H1 (cell line): ENCODE data around the gene B4GALT5. TPM values are rescaled to one million over a fixed set of nuclear protein-coding genes. Genes with fewer than 3 reads are reported as not detected.

Source experiments
- CTCF ChIA-PET: fragments of 300-600 bp; sonication (Branson Sonifier 250); formaldehyde crosslinking; loops from one replicate; lab custom pipeline; 2021; ENCODE audit not compliant: partially characterized antibody; lab: Charles Lee
- POLR2A ChIA-PET: fragments of 300-600 bp; sonication (Branson Sonifier 250); formaldehyde crosslinking; loops from one replicate; lab custom pipeline; 2021; ENCODE audit warnings: inconsistent platforms; ENCODE audit not compliant: partially characterized antibody; lab: Charles Lee
- DNase-seq, 2 experiments: peaks; one replicate each; pipeline versions ENCODE4 v3.0.0 to v3.0.0-alpha.2; 2010 to 2022; ENCODE audit warnings: low spot score in 2 of 2, low read depth in 1 of 2, mixed read lengths in 1 of 2
- FAIRE-seq: peaks from 2 replicates; lab custom pipeline; 2011; peaks lifted over from hg19 to GRCh38; lab: Jason Lieb, UNC
- H2AFZ ChIP-seq: 2 replicates; pipeline ENCODE4 v1.8.1; 2012; ENCODE audit warnings: low read length, inconsistent platforms
- H2AK5ac ChIP-seq: 2 replicates; pipeline ENCODE4 v1.6.1; 2013; ENCODE audit warnings: low read depth, low read length
- H2BK120ac ChIP-seq: replicated peaks from 2 replicates; pipeline ENCODE3; 2013; ENCODE audit warnings: low read depth, low read length, inconsistent platforms
- H2BK12ac ChIP-seq: 2 replicates; pipeline ENCODE4 v1.6.1; 2013; ENCODE audit warnings: low read depth, low read length
- H2BK15ac ChIP-seq: 2 replicates; pipeline ENCODE4 v1.6.1; 2013; ENCODE audit warnings: low read length
- H2BK20ac ChIP-seq: 2 replicates; pipeline ENCODE4 v1.6.1; 2013; ENCODE audit warnings: low read length
- H2BK5ac ChIP-seq: 2 replicates; pipeline ENCODE4 v1.6.1; 2013; ENCODE audit warnings: low read depth, low read length
- H3K14ac ChIP-seq: 2 replicates; pipeline ENCODE4 v1.6.1; 2013; ENCODE audit warnings: inconsistent platforms; ENCODE audit not compliant: insufficient read length
- H3K18ac ChIP-seq: 2 replicates; pipeline ENCODE4 v1.6.1; 2013; ENCODE audit warnings: low read length; ENCODE audit errors: extremely low read depth
- H3K23ac ChIP-seq: 2 replicates; pipeline ENCODE4 v1.6.1; 2013; ENCODE audit warnings: inconsistent platforms; ENCODE audit not compliant: insufficient read length
- H3K23me2 ChIP-seq: 2 replicates; pipeline ENCODE4 v1.6.1; 2013; ENCODE audit warnings: low read depth, low read length
- H3K27ac ChIP-seq: 2 replicates; pipeline ENCODE4 v1.6.1; 2011; ENCODE audit warnings: low read depth, low read length, inconsistent platforms
- H3K27me3 ChIP-seq, 4 experiments: replicated peaks in 1 of 4; 1 replicate in 1 of 4; 2 replicates in 3 of 4; pipeline versions ENCODE4 v1.6.1 to v1.8.1; 2011 to 2013; ENCODE audit warnings: low read length in 3 of 4, mild to moderate bottlenecking in 3 of 4, inconsistent platforms in 2 of 4, mixed read lengths in 2 of 4, moderate library complexity in 1 of 4; ENCODE audit not compliant: control insufficient read depth in 3 of 4, insufficient read depth in 3 of 4; ENCODE audit errors: extremely low read depth in 1 of 4
- H3K36me3 ChIP-seq, 4 experiments: 2 replicates each; pipeline versions ENCODE4 v1.6.1 to v1.8.1; 2011 to 2013; ENCODE audit warnings: mild to moderate bottlenecking in 4 of 4, low read length in 3 of 4, moderate library complexity in 2 of 4, control low read depth in 1 of 4, inconsistent platforms in 1 of 4; ENCODE audit not compliant: insufficient read depth in 4 of 4, control insufficient read depth in 2 of 4
- H3K4ac ChIP-seq: replicated peaks from 2 replicates; pipeline ENCODE3; 2013; ENCODE audit warnings: low read length, low read depth, mixed read lengths, inconsistent platforms; ENCODE audit not compliant: insufficient read length
- H3K4me1 ChIP-seq, 4 experiments: replicated peaks in 1 of 4; 1 replicate in 1 of 4; 2 replicates in 3 of 4; pipeline versions ENCODE4 v1.6.1 to v1.8.1; 2011 to 2013; ENCODE audit warnings: low read length in 3 of 4, inconsistent platforms in 2 of 4, mixed read lengths in 1 of 4; ENCODE audit not compliant: insufficient read depth in 4 of 4, control insufficient read depth in 3 of 4
- H3K4me2 ChIP-seq, 2 experiments: 2 replicates each; pipeline versions ENCODE4 v1.6.1 to v1.8.1; 2011 to 2013; ENCODE audit warnings: low read depth in 2 of 2, low read length in 2 of 2, control low read depth in 1 of 2, inconsistent platforms in 1 of 2, mild to moderate bottlenecking in 1 of 2; ENCODE audit not compliant: insufficient read depth in 1 of 2
- H3K4me3 ChIP-seq, 4 experiments: fragments of 200-600, 300-600 bp in 1 of 4; sonication (generic), shearing (Covaris generic), sonication (Bioruptor Twin) in 1 of 4; 2 replicates each; pipeline versions ENCODE4 v1.5.1 to v1.8.1; 2011 to 2016; ENCODE audit warnings: low read length in 4 of 4, low read depth in 3 of 4, control low read depth in 2 of 4, inconsistent platforms in 2 of 4, mild to moderate bottlenecking in 2 of 4, mixed read lengths in 1 of 4, moderate library complexity in 1 of 4; ENCODE audit not compliant: insufficient read depth in 2 of 4; ENCODE audit errors: extremely low read depth in 1 of 4
- H3K56ac ChIP-seq: replicated peaks from 2 replicates; pipeline ENCODE3; 2013; ENCODE audit warnings: low read depth, mild to moderate bottlenecking, mixed read lengths, low read length, inconsistent platforms; ENCODE audit not compliant: insufficient read length
- H3K79me1 ChIP-seq: 2 replicates; pipeline ENCODE4 v1.6.1; 2013; ENCODE audit warnings: low read depth, low read length, control low read depth
- H3K79me2 ChIP-seq, 2 experiments: 2 replicates each; pipeline versions ENCODE4 v1.6.1 to v1.8.1; 2012 to 2013; ENCODE audit warnings: low read length in 2 of 2, mild to moderate bottlenecking in 2 of 2, inconsistent platforms in 1 of 2; ENCODE audit not compliant: insufficient read depth in 2 of 2, control insufficient read depth in 1 of 2
- H3K9ac ChIP-seq, 4 experiments: replicated peaks in 1 of 4; 1 replicate in 1 of 4; 2 replicates in 3 of 4; pipeline versions ENCODE4 v1.6.1 to v1.8.1; 2011 to 2013; ENCODE audit warnings: low read depth in 3 of 4, low read length in 3 of 4, control low read depth in 2 of 4, mild to moderate bottlenecking in 2 of 4, moderate library complexity in 2 of 4, inconsistent platforms in 1 of 4; ENCODE audit errors: extremely low read depth in 1 of 4
- H3K9me3 ChIP-seq, 2 experiments: 2 replicates each; pipeline versions ENCODE4 v1.6.1 to v1.8.1; 2012 to 2013; ENCODE audit warnings: mild to moderate bottlenecking in 2 of 2, moderate library complexity in 2 of 2, control low read depth in 1 of 2, inconsistent platforms in 1 of 2, low read depth in 1 of 2, low read length in 1 of 2, mixed read lengths in 1 of 2; ENCODE audit not compliant: insufficient read depth in 2 of 2
- H4K20me1 ChIP-seq, 2 experiments: replicated peaks in 1 of 2; 2 replicates each; pipeline versions ENCODE3 to v1.8.1; 2011 to 2013; ENCODE audit warnings: inconsistent platforms in 2 of 2, low read length in 2 of 2, mild to moderate bottlenecking in 1 of 2; ENCODE audit not compliant: insufficient read depth in 2 of 2, control insufficient read depth in 1 of 2
- H4K5ac ChIP-seq: 2 replicates; pipeline ENCODE4 v1.6.1; 2013; ENCODE audit warnings: low read length, low read depth, mixed read lengths, inconsistent platforms; ENCODE audit not compliant: insufficient read length
- H4K8ac ChIP-seq: 2 replicates; pipeline ENCODE4 v1.8.0; 2013; ENCODE audit warnings: mild to moderate bottlenecking, moderate library complexity, low read length, inconsistent platforms; ENCODE audit not compliant: insufficient read depth; ENCODE audit errors: extremely low read depth
- H4K91ac ChIP-seq: replicated peaks from 2 replicates; pipeline ENCODE3; 2013; ENCODE audit warnings: low read length, mixed read lengths, inconsistent platforms; ENCODE audit not compliant: insufficient read length
- KDM5A ChIP-seq: fragments of 200-600 bp; IDR thresholded peaks from 2 replicates; pipeline ENCODE4 v1.7.1; 2012; ENCODE audit warnings: mild to moderate bottlenecking, low read length, inconsistent platforms, mixed read lengths
- PHF8 ChIP-seq: fragments of 200-600 bp; sonication (generic); conservative IDR thresholded peaks from 2 replicates; pipeline ENCODE4 v1.7.1; 2012; ENCODE audit warnings: low read depth, mild to moderate bottlenecking, inconsistent platforms, low read length, moderate library complexity
- RXRA ChIP-seq: IDR thresholded peaks from 2 replicates; pipeline ENCODE4 v1.6.1; 2011; ENCODE audit warnings: low read depth, mild to moderate bottlenecking, low read length, moderate library complexity; ENCODE audit not compliant: insufficient read depth
- WGBS, 2 experiments: shearing (Covaris generic) in 1 of 2; methylation state at CpG; one replicate each; pipeline versions ENCODE4 v1.1.6 to v1.1.7; 2013 to 2015; ENCODE audit warnings: low lambda C conversion rate in 2 of 2, mixed read lengths in 2 of 2, inconsistent platforms in 1 of 2, low coverage in 1 of 2, missing lambda C conversion rate in 1 of 2; ENCODE audit not compliant: insufficient replicate concordance in 2 of 2, insufficient coverage in 1 of 2, insufficient read length in 1 of 2; ENCODE audit errors: extremely low coverage in 1 of 2, missing lambda C conversion rate in 1 of 2; 5-methylcytosine and 5-hydroxymethylcytosine counted together
- polyA plus RNA-seq, 7 experiments: library from polyadenylated mRNA; depleted of rRNA in 3 of 7; stranded (reverse) in 5 of 7; unstranded in 2 of 7; fragments of >200 nt in 5 of 7; fragments of 200-250 nt in 2 of 7; gene quantifications; 1 replicate in 5 of 7; 2 replicates in 1 of 7; 4 replicates in 1 of 7; pipeline versions ENCODE4 v1.2.1 to v1.2.3, GENCODE V29; 2011 to 2013; ENCODE audit warnings: missing spikeins in 2 of 7, mixed read lengths in 2 of 7
- total RNA-seq: library from RNA; stranded (reverse); fragmentation: NEBNext Ultra II Directional; extraction: Animal tissue kit (Norgen Biotek cat#: 25700); gene quantifications from 2 replicates; pipeline ENCODE4 v1.2.1, GENCODE V29; 2021

The B4GALT5 gene
- total and polyA plus RNA-seq, 2 of the 8 experiments (the other 6 are each of a cell fraction or from before 2014, with no cell fraction given): 46.5 to 75.4 TPM

- WGBS, 2 experiments: 58% methylated on average over 1 of the region's 1 CpG; no CpG with 5 or more reads in 1 of the 2 experiments
- Histone ChIP-seq H2BK15ac (no peak overlapping the region), H3K79me1 (peaks cover 8% of the 10 kb centered on the region)
Measured at GRCh38 chr20:49671433-49671832, 42.2 kb downstream of the B4GALT5 start.

More at GRCh38 chr20:49671433-49671832, 42.2 kb downstream of the B4GALT5 start:
- Histone ChIP-seq H3K23me2 (no peaks in the 10 kb centered on the region), H3K4me1 (peaks cover 0 to 13% (median 7%) of the 10 kb centered on the region in 4 experiments), H2BK20ac (no peak overlapping the region), H4K5ac (no peak overlapping the region), H3K27ac (no peak overlapping the region), H2BK12ac (no peak overlapping the region), H4K20me1 (peaks cover 24% of the 10 kb centered on the region in 2 experiments), H3K79me2 (peaks cover 31 to 97% of the 10 kb centered on the region in 2 experiments), H3K27me3 (no peaks in the 10 kb centered on the region), H3K4ac (no peak overlapping the region), H3K18ac (no peak overlapping the region), H2BK5ac (no peak overlapping the region), H3K23ac (no peak overlapping the region), H3K9ac (no peak overlapping the region), H4K91ac (no peak overlapping the region)
- DNase-seq (no peak), FAIRE-seq (no peak)
- CTCF ChIA-PET: interaction anchor here (0.7 to 1.6 kb wide), 3 partner anchors 10 to 462 kb away, joined by 3 to 10 read pairs (median 3); no protein-coding TSS in a partner anchor
- POLR2A ChIA-PET: interaction anchor here (0.8 kb wide), 1 partner anchor 12 kb away, joined by 3 read pairs; no protein-coding TSS in a partner anchor
- TF ChIP-seq KDM5A (no peak), RXRA (no peak), PHF8 (no peak)
- TF ChIP-seq, all 59 proteins: peak for 0
- H3K14ac ChIP-seq: no peak overlapping the region
- H3K36me3 ChIP-seq: no peaks in the 10 kb centered on the region
- no peak overlapping the region for H3K4me2 ChIP-seq
- H2AFZ ChIP-seq: no peak overlapping the region
- no peak overlapping the region for H3K56ac ChIP-seq
- H2BK120ac ChIP-seq: no peak overlapping the region
- H2AK5ac ChIP-seq: no peak overlapping the region
- H3K4me3 ChIP-seq: no peak overlapping the region
- no peak overlapping the region for H4K8ac ChIP-seq
- H3K9me3 ChIP-seq: no peaks in the 10 kb centered on the region
